ENCODE results near the gene RAB35.

Gene RAB35

DNA sequence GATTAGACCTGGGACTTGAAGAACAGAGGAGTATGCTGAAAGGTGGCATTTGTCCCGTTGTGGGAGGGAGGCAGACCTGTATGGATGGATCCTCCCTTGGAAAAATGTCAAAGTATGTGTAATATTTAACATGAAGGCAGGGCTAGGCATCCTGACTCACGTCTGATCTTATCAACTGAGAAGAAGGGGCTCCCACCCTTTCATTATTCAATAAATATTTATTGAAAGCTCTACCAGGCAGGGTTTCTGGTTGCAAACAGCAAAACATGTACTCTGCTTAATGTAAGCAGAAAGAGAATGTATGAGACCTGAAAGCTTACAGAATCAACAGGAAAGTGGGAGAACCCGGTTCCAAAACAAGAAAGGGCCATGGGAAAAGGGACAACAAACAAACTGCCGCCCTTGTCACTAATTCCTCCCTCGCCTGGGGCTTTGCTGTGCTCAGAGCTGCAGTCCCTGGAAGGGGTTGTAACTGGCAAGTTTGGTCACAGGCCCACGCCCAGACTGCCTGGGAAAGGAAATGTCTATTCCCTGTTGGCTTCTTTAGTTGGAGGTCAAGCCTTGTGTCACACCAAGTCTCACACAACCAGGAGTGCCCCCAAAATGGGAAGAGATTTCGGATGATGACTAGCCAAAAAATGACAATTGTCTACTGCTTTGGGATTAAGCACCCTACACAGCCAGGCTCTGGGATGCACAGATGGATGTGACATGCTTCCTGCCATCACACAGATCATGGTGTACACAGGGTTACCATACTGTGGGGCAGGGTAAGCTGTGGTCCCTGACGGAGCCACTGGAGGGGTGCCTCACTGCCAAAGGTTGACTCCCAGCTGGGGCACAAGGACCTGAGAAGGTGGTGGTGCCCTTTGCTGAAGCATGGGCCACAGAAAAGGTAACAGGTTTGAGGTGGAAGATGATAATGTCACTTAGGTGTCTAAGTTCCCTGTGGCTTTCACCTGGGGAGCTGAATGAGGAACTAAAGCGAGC is 36.8 kb downstream of the RAB35 start:
- no peaks in the 10 kb centered on the region for H3K4me1 ChIP-seq (ENCODE audit: insufficient read depth, low read length)
- peaks cover 4% of the 10 kb centered on the region for H3K9me3 ChIP-seq (ENCODE audit: low read length)
- H3K36me3 ChIP-seq (ENCODE audit: insufficient read depth, low read length) = no peaks in the 10 kb centered on the region
- no peak overlapping the region for H2AFZ ChIP-seq (ENCODE audit: low read depth, low read length)
- H3K27me3 ChIP-seq (ENCODE audit: insufficient read depth, low read length) = no peaks in the 10 kb centered on the region
- H3K4me3 ChIP-seq (ENCODE audit: low read length) = no peak overlapping the region

DNA sequence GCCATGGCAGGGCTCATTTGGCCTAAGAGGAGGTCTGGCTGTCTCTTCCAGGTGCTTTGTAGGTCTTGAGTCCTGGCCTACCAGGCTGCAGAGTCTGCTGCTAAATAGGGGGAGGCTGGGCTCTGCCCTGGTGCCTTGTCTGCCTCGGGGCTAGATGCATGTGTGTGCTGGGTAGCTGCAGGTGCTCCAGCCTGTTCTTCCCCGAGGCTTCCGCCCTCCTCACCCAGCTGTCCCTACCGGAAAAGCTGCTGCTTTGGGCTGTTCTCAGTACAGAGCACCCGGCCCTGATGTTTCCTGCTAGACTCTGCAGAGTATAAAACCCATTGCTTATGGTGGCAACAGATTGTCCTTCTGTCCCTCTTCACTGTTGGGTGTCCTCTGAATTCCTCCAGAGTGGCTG is 37.7 kb downstream of the RAB35 start:
- H3K27me3 ChIP-seq (ENCODE audit: insufficient read depth, low read length) = no peaks in the 10 kb centered on the region
- no peak overlapping the region for H2AFZ ChIP-seq (ENCODE audit: low read depth, low read length)
- no peaks in the 10 kb centered on the region for H3K36me3 ChIP-seq (ENCODE audit: insufficient read depth, low read length)
- peaks cover 4% of the 10 kb centered on the region for H3K9me3 ChIP-seq (ENCODE audit: low read length)
- H3K4me3 ChIP-seq (ENCODE audit: low read length) = no peak overlapping the region
- no peaks in the 10 kb centered on the region for H3K4me1 ChIP-seq (ENCODE audit: insufficient read depth, low read length)

DNA sequence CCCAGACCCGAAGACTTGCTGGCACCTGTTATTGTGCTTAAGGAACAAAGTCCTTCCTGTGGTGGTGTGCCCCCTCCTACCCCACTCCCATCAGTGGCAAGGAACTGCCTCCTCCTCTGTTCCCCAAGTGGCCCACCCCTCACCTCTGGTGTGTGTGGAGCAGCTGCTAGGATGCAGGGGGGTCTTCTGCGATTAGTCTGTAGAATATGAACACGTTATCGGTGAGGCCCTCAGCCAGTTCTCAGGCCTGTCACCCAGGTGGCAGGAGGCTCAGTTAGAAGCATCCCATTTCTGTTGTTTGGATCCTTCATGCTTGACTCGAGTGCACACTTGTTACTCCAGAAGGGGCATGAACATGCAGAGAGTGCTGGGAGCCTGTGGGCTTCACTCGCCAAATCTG is 39.3 kb downstream of the RAB35 start:
- H3K27me3 ChIP-seq (ENCODE audit: insufficient read depth, low read length) = no peaks in the 10 kb centered on the region
- no peak overlapping the region for H2AFZ ChIP-seq (ENCODE audit: low read depth, low read length)
- H3K9me3 ChIP-seq (ENCODE audit: low read length) = peaks cover 4% of the 10 kb centered on the region
- H3K4me1 ChIP-seq (ENCODE audit: insufficient read depth, low read length) = no peaks in the 10 kb centered on the region
- H3K4me3 ChIP-seq (ENCODE audit: low read length) = no peak overlapping the region
- no peaks in the 10 kb centered on the region for H3K36me3 ChIP-seq (ENCODE audit: insufficient read depth, low read length)

DNA sequence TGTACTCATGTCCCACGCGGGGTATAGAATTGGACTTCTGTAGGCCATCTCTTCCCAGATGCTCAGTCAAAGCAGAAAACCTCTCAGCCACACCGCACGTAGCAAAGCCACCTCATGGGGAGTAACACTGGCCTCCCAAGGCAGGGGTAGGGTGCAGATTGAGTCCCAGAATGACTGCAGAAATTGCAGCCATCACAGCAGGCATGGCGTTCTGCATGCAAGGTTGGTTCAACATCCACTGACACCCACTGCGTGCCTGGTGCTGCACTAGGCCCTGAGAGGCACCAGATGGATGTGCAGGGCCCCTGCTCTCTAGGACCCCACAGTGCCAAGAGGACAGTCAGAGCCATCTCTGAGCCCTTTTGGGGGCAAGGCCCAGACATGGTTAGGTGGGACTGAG is 39.9 kb downstream of the RAB35 start:
- no peak overlapping the region for H3K4me3 ChIP-seq (ENCODE audit: low read length)
- no peaks in the 10 kb centered on the region for H3K27me3 ChIP-seq (ENCODE audit: insufficient read depth, low read length)
- no peak overlapping the region for H2AFZ ChIP-seq (ENCODE audit: low read depth, low read length)
- no peaks in the 10 kb centered on the region for H3K36me3 ChIP-seq (ENCODE audit: insufficient read depth, low read length)
- peaks cover 4% of the 10 kb centered on the region for H3K9me3 ChIP-seq (ENCODE audit: low read length)
- no peaks in the 10 kb centered on the region for H3K4me1 ChIP-seq (ENCODE audit: insufficient read depth, low read length)

DNA sequence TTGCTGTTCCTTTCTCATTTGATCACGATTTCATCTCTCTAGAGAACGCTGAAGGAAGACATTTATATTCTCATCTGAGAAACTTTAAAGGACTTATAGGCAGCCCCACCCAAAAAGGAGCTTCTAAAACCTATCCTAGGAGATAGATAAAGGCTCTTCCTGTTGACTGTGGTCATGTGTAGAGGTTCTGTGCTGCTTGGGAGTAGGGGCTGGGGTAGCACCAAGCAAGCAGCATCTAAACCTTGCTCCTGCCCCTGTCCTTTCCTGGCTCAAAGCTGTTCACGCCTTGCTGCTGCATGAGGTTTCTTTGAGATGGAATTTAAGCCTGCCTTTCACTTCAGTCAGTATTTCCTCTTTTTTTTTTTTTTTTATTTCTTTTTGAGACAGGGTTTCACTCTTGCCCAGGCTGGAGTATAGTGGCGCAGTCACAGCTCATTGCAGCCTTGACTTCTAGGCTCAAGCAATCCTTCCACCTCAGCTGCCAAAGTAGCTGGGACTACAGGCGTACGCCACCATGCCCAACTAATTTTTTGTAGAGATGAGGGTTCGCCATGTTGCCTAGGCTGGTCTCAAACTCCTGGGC is 41.4 kb downstream of the RAB35 start:
- peaks cover 4% of the 10 kb centered on the region for H3K9me3 ChIP-seq (ENCODE audit: low read length)
- H3K4me1 ChIP-seq (ENCODE audit: insufficient read depth, low read length) = no peaks in the 10 kb centered on the region
- H3K36me3 ChIP-seq (ENCODE audit: insufficient read depth, low read length) = no peaks in the 10 kb centered on the region
- H3K27me3 ChIP-seq (ENCODE audit: insufficient read depth, low read length) = no peaks in the 10 kb centered on the region
- H3K4me3 ChIP-seq (ENCODE audit: low read length) = no peak overlapping the region
- no peak overlapping the region for H2AFZ ChIP-seq (ENCODE audit: low read depth, low read length)

DNA sequence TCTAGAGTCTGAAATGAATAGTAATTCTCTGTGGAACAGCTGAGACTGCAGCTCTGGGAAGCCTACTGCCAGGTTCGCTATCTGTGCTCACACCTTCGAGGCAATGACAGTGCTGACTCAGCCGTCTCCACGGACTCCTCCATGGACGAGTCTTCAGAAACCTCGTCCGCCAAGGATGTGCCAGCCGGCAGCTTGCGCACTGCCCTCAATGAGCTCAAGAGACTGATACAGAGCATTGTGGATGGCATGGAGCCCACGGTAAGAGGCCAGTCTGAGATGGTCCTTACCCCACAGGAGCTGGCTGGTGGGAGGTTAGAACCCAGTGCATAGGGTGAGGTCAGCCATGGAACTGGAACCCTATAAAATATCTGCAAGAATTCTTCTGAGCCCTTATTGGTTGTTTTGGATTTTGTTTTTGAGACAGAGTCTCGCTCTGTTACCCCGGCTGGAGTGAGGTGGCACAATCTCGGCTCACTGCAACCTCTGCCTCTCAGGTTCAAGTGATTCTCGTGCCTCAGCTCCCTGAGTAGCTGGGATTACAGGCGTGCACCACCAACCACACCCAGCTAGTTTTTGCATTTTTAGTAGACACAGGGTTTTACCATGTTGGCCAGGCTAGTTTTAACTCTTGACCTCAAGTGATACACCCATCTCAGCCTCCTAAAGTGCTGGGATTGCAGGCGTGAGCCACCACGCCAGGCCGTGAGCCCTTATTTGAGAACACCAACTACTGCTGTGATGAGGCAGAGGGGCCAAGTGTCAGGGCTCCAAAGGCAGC is 43.9 kb downstream of the RAB35 start:
- Histone ChIP-seq H3K4me1 (ENCODE audit: insufficient read depth, low read length) (no peaks in the 10 kb centered on the region), H3K9me3 (ENCODE audit: low read length) (peaks cover 4% of the 10 kb centered on the region), H3K27me3 (ENCODE audit: insufficient read depth, low read length) (no peaks in the 10 kb centered on the region), H2AFZ (ENCODE audit: low read depth, low read length) (no peak overlapping the region), H3K36me3 (ENCODE audit: insufficient read depth, low read length) (no peaks in the 10 kb centered on the region), H3K4me3 (ENCODE audit: low read length) (no peak overlapping the region)

DNA sequence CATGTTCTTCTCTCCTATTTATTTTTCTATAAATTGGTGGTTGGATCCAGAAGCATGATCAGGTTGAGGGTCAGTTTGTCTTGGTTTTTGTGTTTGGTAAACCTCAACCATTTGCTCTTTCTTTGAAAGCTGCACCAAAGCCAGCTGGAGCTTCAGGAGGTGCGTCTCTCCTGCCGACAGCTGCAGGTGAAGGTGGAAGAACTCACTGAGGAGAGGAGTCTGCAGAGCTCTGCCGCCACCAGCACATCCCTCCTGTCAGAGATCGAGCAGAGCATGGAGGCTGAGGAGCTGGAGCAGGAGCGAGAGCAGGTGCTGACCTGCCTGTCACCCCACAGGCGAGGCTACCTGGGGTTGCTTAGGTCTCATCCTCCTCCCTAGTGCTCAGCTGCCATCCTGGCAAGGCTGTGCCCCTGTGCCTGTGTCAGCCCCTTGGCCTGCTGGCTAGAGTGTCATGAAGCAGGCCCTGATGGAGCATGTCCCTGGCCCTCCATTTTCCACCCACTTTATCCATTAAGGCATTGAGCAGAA is 45.0 kb downstream of the RAB35 start:
- Histone ChIP-seq H3K36me3 (ENCODE audit: insufficient read depth, low read length) (no peaks in the 10 kb centered on the region), H3K27me3 (ENCODE audit: insufficient read depth, low read length) (no peaks in the 10 kb centered on the region)

DNA sequence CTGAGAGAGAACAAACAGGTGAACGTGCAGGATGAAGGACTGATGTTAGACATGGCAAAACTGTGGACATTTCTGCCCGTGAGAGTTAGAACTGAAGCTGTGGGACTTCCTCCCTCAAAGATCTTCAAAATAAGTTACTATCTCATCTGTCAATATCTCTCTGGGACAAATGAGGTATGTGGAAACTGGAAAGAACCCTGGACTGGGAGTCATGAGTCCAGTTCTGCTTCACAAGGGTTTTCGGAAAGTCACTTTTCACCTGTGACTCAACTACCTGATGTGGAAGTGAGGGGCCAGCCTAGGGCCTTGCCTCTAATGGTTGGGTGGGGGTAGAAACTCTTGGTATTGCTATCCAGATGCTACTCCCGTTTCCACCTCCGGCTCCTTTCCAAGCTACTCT is 47.3 kb downstream of the RAB35 start:
- Histone ChIP-seq H3K4me3 (ENCODE audit: low read length) (no peak overlapping the region), H3K9me3 (ENCODE audit: low read length) (no peaks in the 10 kb centered on the region), H3K36me3 (ENCODE audit: insufficient read depth, low read length) (no peaks in the 10 kb centered on the region), H3K4me1 (ENCODE audit: insufficient read depth, low read length) (peaks cover under 1% of the 10 kb centered on the region), H2AFZ (ENCODE audit: low read depth, low read length) (no peak overlapping the region), H3K27me3 (ENCODE audit: insufficient read depth, low read length) (no peaks in the 10 kb centered on the region)

More for the DNA sequence above, 45.0 kb downstream of the RAB35 start:
- Histone ChIP-seq H3K4me3 (ENCODE audit: low read length) (no peak overlapping the region), H3K9me3 (ENCODE audit: low read length) (peaks cover 2% of the 10 kb centered on the region), H3K4me1 (ENCODE audit: insufficient read depth, low read length) (no peaks in the 10 kb centered on the region), H2AFZ (ENCODE audit: low read depth, low read length) (no peak overlapping the region)

DNA sequence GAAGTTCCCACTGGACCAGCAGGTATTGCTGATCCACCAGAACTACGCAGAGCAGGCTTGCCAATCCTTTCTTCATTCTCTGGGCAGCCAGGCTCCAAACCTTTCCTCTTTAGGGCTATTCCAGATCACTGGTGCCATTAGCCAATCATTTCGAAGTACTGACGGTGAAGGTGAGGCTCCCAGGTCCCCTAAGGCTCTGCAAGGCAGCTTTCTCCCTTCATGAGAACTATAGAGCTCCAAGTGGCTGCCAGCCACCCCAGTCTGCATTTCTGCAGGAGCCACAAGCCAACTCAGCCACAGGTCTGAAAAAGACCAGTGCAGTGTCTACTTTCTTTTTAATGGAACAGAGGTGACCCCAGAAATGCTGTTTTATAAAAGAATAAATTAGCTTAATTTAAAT is 48.7 kb downstream of the RAB35 start:
- no peaks in the 10 kb centered on the region for H3K9me3 ChIP-seq (ENCODE audit: low read length)
- no peaks in the 10 kb centered on the region for H3K27me3 ChIP-seq (ENCODE audit: insufficient read depth, low read length)
- peaks cover 11% of the 10 kb centered on the region for H3K4me1 ChIP-seq (ENCODE audit: insufficient read depth, low read length)
- H3K36me3 ChIP-seq (ENCODE audit: insufficient read depth, low read length) = no peaks in the 10 kb centered on the region
- H3K4me3 ChIP-seq (ENCODE audit: low read length) = no peak overlapping the region
- H2AFZ ChIP-seq (ENCODE audit: low read depth, low read length) = no peak overlapping the region

DNA sequence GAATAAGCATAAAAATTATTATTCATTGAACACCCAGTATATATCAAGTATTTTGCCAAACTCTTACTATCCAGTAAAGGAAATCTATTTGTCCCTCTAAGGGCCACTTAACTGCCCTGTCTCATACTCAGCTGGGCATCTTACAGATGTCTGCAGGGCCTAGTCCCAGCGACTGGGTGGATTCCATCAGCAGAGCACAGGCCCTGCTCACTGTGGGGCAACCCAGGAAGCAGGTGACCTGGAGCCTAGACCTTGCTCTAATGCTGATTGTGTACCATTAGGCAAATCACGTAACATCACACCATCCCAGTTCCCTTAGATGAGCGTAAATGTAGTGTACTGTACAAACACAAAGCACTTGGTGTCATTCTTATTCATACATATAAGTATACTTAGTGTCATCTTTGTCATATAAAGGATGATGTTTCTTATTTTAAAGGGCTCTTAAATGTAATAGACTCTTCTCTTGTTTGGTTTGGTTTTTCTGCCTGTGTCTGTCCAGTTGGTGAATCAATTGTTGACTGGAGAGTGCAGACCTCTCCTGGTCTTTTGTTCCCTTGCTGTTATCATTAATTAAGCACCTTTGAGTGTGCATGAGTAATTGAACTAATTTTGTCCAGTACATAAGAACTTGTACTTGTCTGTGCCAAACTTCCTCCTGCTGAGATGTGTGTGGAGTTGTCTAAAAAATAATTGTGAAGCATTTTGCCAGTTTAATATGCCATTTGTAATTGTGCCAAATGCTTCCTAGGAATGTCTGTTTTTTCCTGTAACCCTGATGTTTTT is 49.3 kb downstream of the RAB35 start:
- H2AFZ ChIP-seq (ENCODE audit: low read depth, low read length) = no peak overlapping the region
- H3K4me3 ChIP-seq (ENCODE audit: low read length) = no peak overlapping the region
- H3K27me3 ChIP-seq (ENCODE audit: insufficient read depth, low read length) = no peaks in the 10 kb centered on the region
- no peaks in the 10 kb centered on the region for H3K36me3 ChIP-seq (ENCODE audit: insufficient read depth, low read length)
- peaks cover 12% of the 10 kb centered on the region for H3K4me1 ChIP-seq (ENCODE audit: insufficient read depth, low read length)
- no peaks in the 10 kb centered on the region for H3K9me3 ChIP-seq (ENCODE audit: low read length)

DNA sequence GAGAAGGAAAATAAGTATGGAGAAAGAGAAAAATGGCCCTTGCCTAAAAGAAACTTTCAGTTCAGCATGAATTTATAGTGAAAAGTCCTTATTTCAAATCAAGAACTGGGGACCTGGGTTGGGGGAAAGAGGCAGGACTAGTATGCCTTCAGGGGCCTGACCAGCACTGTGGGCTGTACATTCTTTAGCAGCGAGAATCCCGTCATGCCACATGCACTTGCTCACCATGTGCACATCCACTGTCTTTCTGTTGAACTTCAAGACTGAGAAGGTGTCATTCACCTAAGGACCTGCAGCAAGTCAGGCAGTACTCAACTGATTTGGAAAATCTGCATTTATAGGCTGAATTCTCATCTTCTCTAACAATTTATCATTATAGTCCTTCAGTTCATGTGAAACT is 50.2 kb downstream of the RAB35 start:
- Histone ChIP-seq H3K4me1 (ENCODE audit: insufficient read depth, low read length) (peaks cover 12% of the 10 kb centered on the region), H3K27me3 (ENCODE audit: insufficient read depth, low read length) (no peaks in the 10 kb centered on the region), H3K9me3 (ENCODE audit: low read length) (no peaks in the 10 kb centered on the region), H3K4me3 (ENCODE audit: low read length) (no peak overlapping the region), H3K36me3 (ENCODE audit: insufficient read depth, low read length) (no peaks in the 10 kb centered on the region), H2AFZ (ENCODE audit: low read depth, low read length) (no peak overlapping the region)

DNA sequence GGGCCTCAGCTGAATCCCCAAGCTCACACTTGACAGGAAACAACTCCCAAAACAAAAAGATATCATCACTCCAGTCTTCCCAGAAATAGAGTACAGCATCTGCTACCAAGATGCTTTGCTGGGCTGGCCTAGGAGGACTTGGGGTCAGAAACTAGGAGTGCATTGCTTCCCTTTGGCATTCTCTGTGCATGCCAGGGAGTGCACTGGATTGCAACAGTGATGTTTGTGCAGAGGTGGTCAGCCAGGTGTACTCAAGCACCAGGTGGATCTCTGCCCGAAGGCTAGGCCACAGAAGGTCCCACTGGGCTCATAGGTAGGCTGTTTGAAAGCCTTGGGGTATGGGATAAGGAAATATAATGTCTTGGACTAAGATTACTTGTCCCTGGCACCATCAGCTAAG is 51.1 kb downstream of the RAB35 start:
- H3K4me3 ChIP-seq (ENCODE audit: low read length) = no peak overlapping the region
- peaks cover 12% of the 10 kb centered on the region for H3K4me1 ChIP-seq (ENCODE audit: insufficient read depth, low read length)
- no peak overlapping the region for H2AFZ ChIP-seq (ENCODE audit: low read depth, low read length)
- H3K27me3 ChIP-seq (ENCODE audit: insufficient read depth, low read length) = no peaks in the 10 kb centered on the region
- no peaks in the 10 kb centered on the region for H3K9me3 ChIP-seq (ENCODE audit: low read length)
- H3K36me3 ChIP-seq (ENCODE audit: insufficient read depth, low read length) = no peaks in the 10 kb centered on the region

All from neuron (in vitro differentiated cells).